NCI-H82 treated with DMSO at 0.1 percent for 48 hours (cell line): ENCODE results near the gene NLRP10.

Experiments
- DNase-seq: peaks from one replicate; lab custom pipeline; 2025; ENCODE audit not compliant: unreplicated experiment; lab: John Stamatoyannopoulos, UW

NLRP10 gene

GRCh38 chr11:7974668-7975067 lies 9.4 kb upstream of the NLRP10 start:
- no peak for DNase-seq

GRCh38 chr11:7973011-7973410 lies 7.8 kb upstream of the NLRP10 start:
- DNase-seq = no peak

- DNase-seq = no peak
These were observed 6.6 kb upstream of the NLRP10 start for GRCh38 chr11:7971846-7972245.

- DNase-seq = no peak
These were observed 4.8 kb upstream of the NLRP10 start for GRCh38 chr11:7969756-7970646.

- DNase-seq = no peak
These were observed 3.4 kb upstream of the NLRP10 start for GRCh38 chr11:7968686-7969085.

- DNase-seq = no peak
These were observed 2.6 kb upstream of the NLRP10 start for GRCh38 chr11:7967826-7968225.

GRCh38 chr11:7967097-7967496 lies 1.9 kb upstream of the NLRP10 start:
- DNase-seq = no peak

- no peak for DNase-seq
These were observed 374 bp downstream of the NLRP10 start for GRCh38 chr11:7964873-7965272.

GRCh38 chr11:7964261-7964660 lies 986 bp downstream of the NLRP10 start:
- DNase-seq = no peak

- DNase-seq = no peak
These were observed 10.1 kb downstream of the NLRP10 start for GRCh38 chr11:7955191-7955590.

GRCh38 chr11:7949934-7950333 lies 15.3 kb downstream of the NLRP10 start:
- DNase-seq = no peak

GRCh38 chr11:7944123-7944522 lies 21.1 kb downstream of the NLRP10 start:
- no peak for DNase-seq

GRCh38 chr11:7941608-7942007 lies 23.6 kb downstream of the NLRP10 start, which contains the start of gene OR10A3:
OR10A3 (minus strand) TSS chr11:7941708; CDS start chr11:7939520, 2,188 bp downstream.
- no peak for DNase-seq

- no peak for DNase-seq
These were observed 24.1 kb downstream of the NLRP10 start for GRCh38 chr11:7941146-7941545.

GRCh38 chr11:7936615-7937014 lies 28.6 kb downstream of the NLRP10 start:
- no peak for DNase-seq

- no peak for DNase-seq
These were observed 34.1 kb downstream of the NLRP10 start, which contains the start of gene OR10A6 for GRCh38 chr11:7931168-7931567. OR10A6 (minus strand) TSS chr11:7931268; CDS start chr11:7928662, 2,606 bp downstream.

GRCh38 chr11:7927635-7928034 lies 37.6 kb downstream of the NLRP10 start:
- no peak for DNase-seq

GRCh38 chr11:7924536-7924935 lies 40.7 kb downstream of the NLRP10 start:
- no peak for DNase-seq

GRCh38 chr11:7918141-7918540 lies 47.1 kb downstream of the NLRP10 start:
- DNase-seq = no peak
